K562 (cell line): Measurements from ENCODE around the gene OGT. TPM values are rescaled to one million over a fixed set of nuclear protein-coding genes. Genes with fewer than 3 reads are reported as not detected.
A peak's percentile ranks its signal among the peaks of the same experiment; 100 is the strongest.

ENCODE experiments used
- ATAC-seq: fragments of 200-7000 bp; cut with Tn5 transposase; 3 replicates; pipeline ENCODE4 v1.9.1; 2020; ENCODE audit warnings: moderate library complexity
- BruUV-seq: library from RNA; stranded (reverse); fragments of 400-500 nt; replicated peaks from 2 replicates; lab custom pipeline; 2021; lab: Mats Ljungman, UMichigan
- CTCF ChIA-PET: fragments of 300-600 bp; formaldehyde crosslinking; extraction: SDS; loops from one replicate; lab custom pipeline; 2021; ENCODE audit warnings: low intra/inter-chr PET ratio; lab: Yijun Ruan, JAX
- POLR2A ChIA-PET: fragments of 300-600, 350-650 bp; sonication (Branson Sonifier 250); formaldehyde crosslinking; extraction: SDS; loops from one replicate; lab custom pipeline; 2021; ENCODE audit warnings: antibody characterized with exemption, inconsistent platforms; lab: Yijun Ruan, JAX
- DNase-seq, 4 experiments: peaks; one replicate each; pipeline versions ENCODE4 v3.0.0 to v3.0.0-alpha.2; 2011 to 2018; ENCODE audit warnings: low spot score in 3 of 4, mixed read lengths in 3 of 4; ENCODE audit errors: extremely low read depth in 1 of 4
- FAIRE-seq: peaks from 2 replicates; lab custom pipeline; 2011; peaks lifted over from hg19 to GRCh38; lab: Jason Lieb, UNC
- H2AFZ ChIP-seq: 2 replicates; pipeline ENCODE4 v1.6.0; 2011; ENCODE audit warnings: low read depth, low read length, control low read depth, inconsistent platforms
- H3K27ac ChIP-seq: fragments of 200-600 bp; 3 replicates; pipeline ENCODE4 v1.8.0; 2011; ENCODE audit warnings: low read depth, mild to moderate bottlenecking, control low read depth, inconsistent platforms, low read length, moderate library complexity, mixed read lengths; ENCODE audit errors: extremely low read depth
- H3K27me3 ChIP-seq, 2 experiments: fragments of 300-600 bp in 1 of 2; 2 replicates in 1 of 2; 3 replicates in 1 of 2; pipeline versions ENCODE4 v1.6.0 to v1.8.0; 2011; ENCODE audit warnings: inconsistent platforms in 2 of 2, low read length in 2 of 2, mild to moderate bottlenecking in 1 of 2, mixed read lengths in 1 of 2, moderate library complexity in 1 of 2; ENCODE audit not compliant: control insufficient read depth in 2 of 2, insufficient read depth in 2 of 2
- H3K36me3 ChIP-seq: fragments of 300-600 bp; 3 replicates; pipeline ENCODE4 v1.8.0; 2011; ENCODE audit warnings: mild to moderate bottlenecking, low read length, inconsistent platforms; ENCODE audit not compliant: control insufficient read depth, insufficient read depth
- H3K4me1 ChIP-seq, 2 experiments: fragments of 200-600 bp in 1 of 2; replicated peaks in 1 of 2; 2 replicates in 1 of 2; 3 replicates in 1 of 2; pipeline versions ENCODE4 v1.5.1 to v1.8.0; 2011; ENCODE audit warnings: inconsistent platforms in 2 of 2, low read length in 2 of 2, mild to moderate bottlenecking in 1 of 2, mixed read lengths in 1 of 2, moderate library complexity in 1 of 2; ENCODE audit not compliant: control insufficient read depth in 2 of 2, insufficient read depth in 2 of 2
- H3K4me2 ChIP-seq: 2 replicates; pipeline ENCODE4 v1.6.1; 2011; ENCODE audit warnings: low read length, control low read depth, inconsistent platforms, mixed read lengths; ENCODE audit not compliant: insufficient read depth
- H3K4me3 ChIP-seq: fragments of 200-600 bp; sonication (generic), shearing (Covaris generic); 2 replicates; pipeline ENCODE4 v1.5.1; 2016; ENCODE audit warnings: control low read depth, inconsistent platforms
- H3K79me2 ChIP-seq: fragments of 200-600 bp; 3 replicates; pipeline ENCODE4 v1.8.0; 2011; ENCODE audit warnings: low read length, inconsistent platforms; ENCODE audit not compliant: control insufficient read depth, insufficient read depth
- H3K9ac ChIP-seq, 2 experiments: 2 replicates each; pipeline versions ENCODE4 v1.6.0 to v1.6.1; 2011; ENCODE audit warnings: low read depth in 2 of 2, low read length in 2 of 2, control low read depth in 1 of 2, inconsistent platforms in 1 of 2, mild to moderate bottlenecking in 1 of 2, mixed read lengths in 1 of 2; ENCODE audit not compliant: insufficient read depth in 1 of 2
- H3K9me1 ChIP-seq: one replicate; pipeline ENCODE4 v1.6.0; 2011; ENCODE audit warnings: inconsistent platforms, mild to moderate bottlenecking, low read length, moderate library complexity; ENCODE audit not compliant: control insufficient read depth, insufficient read depth
- H3K9me3 ChIP-seq: replicated peaks from 2 replicates; pipeline ENCODE4 v1.5.1; 2011; ENCODE audit warnings: low read depth, low read length, inconsistent platforms; ENCODE audit not compliant: control insufficient read depth, insufficient read depth
- H4K20me1 ChIP-seq: replicated peaks from 2 replicates; pipeline ENCODE4 v1.6.1; 2011; ENCODE audit warnings: low read length, inconsistent platforms, mixed read lengths; ENCODE audit not compliant: control insufficient read depth, insufficient read depth
- ATF7 ChIP-seq: fragments of 450-650 bp; IDR thresholded peaks from 2 replicates; pipeline ENCODE4 v1.7.1; 2014; ENCODE audit warnings: mild to moderate bottlenecking, moderate library complexity
- BRCA1 ChIP-seq, 2 experiments: fragments of 450-650 bp in 1 of 2; sonication (generic) in 1 of 2; formaldehyde crosslinking in 1 of 2; IDR thresholded peaks; 2 replicates each; pipeline versions ENCODE4 v1.5.0 to v1.6.1; 2017 to 2020; ENCODE audit warnings: mild to moderate bottlenecking in 1 of 2, missing genetic modification reagents in 1 of 2
- BRD4 ChIP-seq: fragments of 200-600 bp; sonication (generic); IDR thresholded peaks from 2 replicates; pipeline ENCODE4 v1.6.1; 2017; ENCODE audit warnings: inconsistent platforms
- CEBPB ChIP-seq: fragments of 450-650 bp; IDR thresholded peaks from 2 replicates; pipeline ENCODE4 v1.6.1; 2016; ENCODE audit warnings: missing genetic modification characterization, missing compliant biosample characterization
- CEBPG ChIP-seq, 3 experiments: fragments of 200-800 bp in 1 of 3; sonication (Bioruptor generic) in 1 of 3; sonication (generic) in 1 of 3; formaldehyde crosslinking in 1 of 3; IDR thresholded peaks in 2 of 3; conservative IDR thresholded peaks in 1 of 3; 2 replicates each; pipeline versions ENCODE4 v1.6.1 to v1.8.0; 2016 to 2022; ENCODE audit warnings: missing compliant biosample characterization in 2 of 3, missing genetic modification characterization in 2 of 3, mild to moderate bottlenecking in 1 of 3, missing genetic modification reagents in 1 of 3
- HNRNPH1 ChIP-seq: fragments of 200-400 bp; formaldehyde crosslinking; optimal IDR thresholded peaks from 2 replicates; pipeline ENCODE3; 2017; ENCODE audit warnings: low read depth, mild to moderate bottlenecking, low read length, moderate library complexity
- HOMEZ ChIP-seq: fragments of 250-450 bp; sonication (Bioruptor Pico); IDR thresholded peaks from 2 replicates; pipeline ENCODE4 v1.4.0; 2020; ENCODE audit warnings: mild to moderate bottlenecking, moderate library complexity
- ILK ChIP-seq: fragments of 450-650 bp; IDR thresholded peaks from 2 replicates; pipeline ENCODE4 v1.6.1; 2016; ENCODE audit warnings: missing genetic modification characterization, low read depth, mild to moderate bottlenecking, missing compliant biosample characterization, moderate library complexity, borderline replicate concordance
- POLR2AphosphoS2 ChIP-seq: IDR thresholded peaks from 2 replicates; pipeline ENCODE4 v1.6.1; 2012; ENCODE audit warnings: low read length, improper control_type of control experiment
- RERE ChIP-seq: sonication (generic); formaldehyde crosslinking; IDR thresholded peaks from 2 replicates; pipeline ENCODE4 v1.8.0; 2023; ENCODE audit warnings: missing genetic modification reagents, mild to moderate bottlenecking, borderline replicate concordance
- ZBTB5 ChIP-seq: fragments of 450-650 bp; IDR thresholded peaks from 2 replicates; pipeline ENCODE4 v1.6.1; 2017; ENCODE audit warnings: antibody characterized with exemption
- ZKSCAN3 ChIP-seq: fragments of 250-450 bp; sonication (Bioruptor Pico); IDR thresholded peaks from 2 replicates; pipeline ENCODE4 v1.4.0; 2020
- ZNF436 ChIP-seq: fragments of 250-450, 450-650 bp; sonication (Bioruptor Pico); formaldehyde crosslinking; IDR thresholded peaks from 2 replicates; pipeline ENCODE4 v1.7.0; 2020; ENCODE audit warnings: mild to moderate bottlenecking
- ZNF75A ChIP-seq: fragments of 450-650 bp; formaldehyde crosslinking; IDR thresholded peaks from 2 replicates; pipeline ENCODE4 v1.4.0; 2020; ENCODE audit warnings: mild to moderate bottlenecking
- WGBS: fragments of 100-300 bp; shearing (Covaris generic); methylation state at CpG from one replicate; pipeline ENCODE4 v1.1.6; 2016; ENCODE audit warnings: low coverage, mixed read lengths; ENCODE audit not compliant: insufficient coverage; ENCODE audit errors: missing lambda C conversion rate; 5-methylcytosine and 5-hydroxymethylcytosine counted together
- in situ Hi-C: fragments of 300-500 bp; cut with MboI; formaldehyde crosslinking; loops from 4 replicates; pipeline ENCODE4 v1.15.0; 2018; ENCODE audit warnings: inconsistent platforms, mixed read lengths
- intact Hi-C: fragments of 100-400 bp; cut with micrococcal nuclease; formaldehyde crosslinking; loops from 2 replicates; pipeline ENCODE4 v1.14.2; 2022
- polyA plus RNA-seq, 8 experiments: library from polyadenylated mRNA; depleted of rRNA in 4 of 8; stranded (reverse) in 5 of 8; unstranded in 3 of 8; fragments of >200 nt; fragmentation: Nextera tagmentation in 2 of 8; fragmentation: Illumina TruSeq in 1 of 8; extraction: Ambion mirVana in 2 of 8; extraction: Trizol in 1 of 8; gene quantifications; 2 replicates each; pipeline versions ENCODE4 v1.2.1 to v1.2.3, GENCODE V29; 2011 to 2014; ENCODE audit warnings: inconsistent platforms in 1 of 8, missing spikeins in 1 of 8
- total RNA-seq, 7 experiments: library from RNA; depleted of rRNA in 6 of 7; stranded (reverse); fragments of >200 nt in 6 of 7; fragmentation: Illumina TruSeq in 2 of 7; extraction: Trizol in 2 of 7; gene quantifications; 2 replicates each; pipeline versions ENCODE4 v1.2.1 to v1.2.3, GENCODE V29; 2011 to 2021; ENCODE audit warnings: low replicate concordance in 1 of 7

OGT gene
- total and polyA plus RNA-seq, 9 of the 15 experiments (the other 6 are each of a cell fraction or from before 2014, with no cell fraction given) = 38.9 to 347 (median 117) TPM

GRCh38 chrX:71542411-71542810 lies 9.5 kb downstream of the OGT start:
- peaks cover 3 to 28% of the 10 kb centered on the region in 2 experiments; a peak in 3 of 5 replicates for H3K4me1 ChIP-seq
- H3K4me3 ChIP-seq = no peak overlapping the region
- H3K79me2 ChIP-seq = peaks cover 98% of the 10 kb centered on the region
- ATAC-seq (no peak), FAIRE-seq (no peak), DNase-seq (no peak)
- peaks cover 96% of the 10 kb centered on the region for H3K36me3 ChIP-seq
- no TSS peak for BruUV-seq
- in situ Hi-C loops = no loop called here
- intact Hi-C loops = no loop called here
- H3K4me2 ChIP-seq = no peak overlapping the region
- WGBS = 100% methylated on average over 1 of the region's 1 CpG
- no peak overlapping the region for H3K27ac ChIP-seq
- H4K20me1 ChIP-seq = peaks cover 43% of the 10 kb centered on the region; the same call in 1 of the 2 replicates
- CTCF ChIA-PET = no interaction called here
- no peaks in the 10 kb centered on the region for H3K9me3 ChIP-seq
- H3K9ac ChIP-seq = no peak overlapping the region
- no peak overlapping the region for H2AFZ ChIP-seq
- H3K9me1 ChIP-seq = peaks cover 3% of the 10 kb centered on the region
- POLR2A ChIA-PET = interaction anchor here (1.5 to 4.9 kb wide), 2 partner anchors 8 kb away, joined by 5 to 52 read pairs; partner anchors contain the start of gene OGT
- no peaks in the 10 kb centered on the region for H3K27me3 ChIP-seq
- TF ChIP-seq ZNF436 (CRISPR knock-in tag) = no peak
- no peak for TF ChIP-seq BRCA1 (IDR thresholded peaks at IDR 0.05)
- TF ChIP-seq BRCA1 (CRISPR knock-in tag; IDR thresholded peaks at IDR 0.05) = no peak
- TF ChIP-seq HOMEZ (CRISPR knock-in tag) = no peak
- TF ChIP-seq ZBTB5 = no peak
- no peak for TF ChIP-seq POLR2AphosphoS2
- no peak for TF ChIP-seq CEBPG (CRISPR knock-in tag; IDR thresholded peaks at IDR 0.05)
- TF ChIP-seq CEBPG (tag; conservative IDR thresholded peaks at IDR 0.05 in 1 of 2, IDR thresholded peaks at IDR 0.05 in 1 of 2) = peak; percentile 68 to 93
- TF ChIP-seq HNRNPH1 = no peak
- TF ChIP-seq ZNF75A (CRISPR knock-in tag) = no peak
- no peak for TF ChIP-seq ATF7
- TF ChIP-seq CEBPB = peak; percentile 88
- TF ChIP-seq BRD4 = no peak
- TF ChIP-seq RERE = no peak
- TF ChIP-seq ILK (tag) = no peak
- TF ChIP-seq ZKSCAN3 = no peak
